Large intestine (tissue), 3 donors: Measurements from ENCODE around the gene DCAF4L1. TPM values are rescaled to one million over a fixed set of nuclear protein-coding genes. Genes with fewer than 3 reads are reported as not detected.

Experiments used
- DNase-seq, 2 donors: peaks; one replicate each; pipeline versions ENCODE4 v3.0.0 to v3.0.0-alpha.2; 2013
- H3K27ac ChIP-seq: one replicate; pipeline ENCODE4 v1.5.1; 2013; ENCODE audit warnings: low read length
- H3K27me3 ChIP-seq: 2 replicates; pipeline ENCODE4 v1.6.1; 2013; ENCODE audit warnings: low read length; ENCODE audit not compliant: control insufficient read depth, insufficient read depth
- H3K36me3 ChIP-seq: 2 replicates; pipeline ENCODE4 v1.6.1; 2013; ENCODE audit warnings: low read length; ENCODE audit not compliant: control insufficient read depth, insufficient read depth
- H3K4me1 ChIP-seq: one replicate; pipeline ENCODE4 v1.6.1; 2013; ENCODE audit warnings: low read length; ENCODE audit not compliant: control insufficient read depth, insufficient read depth
- H3K4me3 ChIP-seq: one replicate; pipeline ENCODE4 v1.5.1; 2013; ENCODE audit warnings: low read length
- H3K9me3 ChIP-seq: one replicate; pipeline ENCODE4 v1.6.1; 2013; ENCODE audit warnings: mild to moderate bottlenecking, low read depth, low read length, moderate library complexity; ENCODE audit not compliant: control insufficient read depth
- WGBS: methylation state at CpG from one replicate; pipeline ENCODE4 v1.1.5; 2013; ENCODE audit warnings: low lambda C conversion rate; ENCODE audit not compliant: insufficient coverage; 5-methylcytosine and 5-hydroxymethylcytosine counted together
- polyA plus RNA-seq: library from polyadenylated mRNA; unstranded; fragments of 120-200 nt; gene quantifications from one replicate; pipeline ENCODE4 v1.2.1, GENCODE V29; 2013

DCAF4L1 gene
- polyA plus RNA-seq, 1 donor = 0.21 TPM

- DNase-seq = no peak
- Histone ChIP-seq H3K27ac (no peak overlapping the region), H3K27me3 (no peaks in the 10 kb centered on the region), H3K9me3 (no peaks in the 10 kb centered on the region), H3K36me3 (peaks cover 29% of the 10 kb centered on the region), H3K4me3 (no peak overlapping the region), H3K4me1 (no peaks in the 10 kb centered on the region)
Observed at GRCh38 chr4:41944089-41944488, 37.5 kb upstream of the DCAF4L1 start.

- WGBS = 93% methylated on average over 2 of the region's 3 CpGs
- peaks cover 32% of the 10 kb centered on the region for H3K36me3 ChIP-seq
- H3K4me3 ChIP-seq = no peak overlapping the region
- H3K27me3 ChIP-seq = no peaks in the 10 kb centered on the region
- DNase-seq = no peak
- no peaks in the 10 kb centered on the region for H3K4me1 ChIP-seq
- H3K27ac ChIP-seq = no peak overlapping the region
- H3K9me3 ChIP-seq = no peaks in the 10 kb centered on the region
Observed at GRCh38 chr4:41949531-41949930, 32.0 kb upstream of the DCAF4L1 start.

DNA sequence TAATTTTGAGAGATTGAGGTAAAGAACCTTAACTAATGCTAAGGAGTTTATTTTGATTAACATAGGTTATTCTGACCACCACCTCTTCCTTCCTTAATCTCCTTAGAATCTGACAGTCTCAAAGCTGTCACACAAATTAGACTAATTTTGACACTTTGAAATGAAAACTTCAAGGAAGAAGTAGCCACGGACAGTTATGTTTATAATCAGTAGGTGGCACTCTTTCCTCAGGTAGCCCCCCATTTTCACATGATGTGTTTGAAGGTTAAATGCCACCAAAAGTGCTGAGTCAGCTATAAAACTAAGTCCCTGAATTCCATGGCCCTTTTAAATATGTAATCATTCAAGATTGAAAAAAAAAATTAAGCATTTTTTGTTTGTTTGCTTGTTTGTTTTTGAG is 23.9 kb upstream of the DCAF4L1 start:
- H3K27ac ChIP-seq = no peak overlapping the region
- WGBS = no CpG with 5 or more reads among the region's 1 CpG
- no peak overlapping the region for H3K4me3 ChIP-seq
- peaks cover 10% of the 10 kb centered on the region for H3K36me3 ChIP-seq
- DNase-seq = peak; percentile 8 to 20
- no peaks in the 10 kb centered on the region for H3K27me3 ChIP-seq
- H3K4me1 ChIP-seq = no peaks in the 10 kb centered on the region
- no peaks in the 10 kb centered on the region for H3K9me3 ChIP-seq

GRCh38 chr4:41963105-41963504 is 18.5 kb upstream of the DCAF4L1 start:
- no peak for DNase-seq
- Histone ChIP-seq H3K4me1 (no peaks in the 10 kb centered on the region), H3K27ac (no peak overlapping the region), H3K27me3 (no peaks in the 10 kb centered on the region), H3K9me3 (no peaks in the 10 kb centered on the region), H3K4me3 (no peak overlapping the region), H3K36me3 (no peaks in the 10 kb centered on the region)
- WGBS = no CpG with 5 or more reads among the region's 4 CpGs

DNA sequence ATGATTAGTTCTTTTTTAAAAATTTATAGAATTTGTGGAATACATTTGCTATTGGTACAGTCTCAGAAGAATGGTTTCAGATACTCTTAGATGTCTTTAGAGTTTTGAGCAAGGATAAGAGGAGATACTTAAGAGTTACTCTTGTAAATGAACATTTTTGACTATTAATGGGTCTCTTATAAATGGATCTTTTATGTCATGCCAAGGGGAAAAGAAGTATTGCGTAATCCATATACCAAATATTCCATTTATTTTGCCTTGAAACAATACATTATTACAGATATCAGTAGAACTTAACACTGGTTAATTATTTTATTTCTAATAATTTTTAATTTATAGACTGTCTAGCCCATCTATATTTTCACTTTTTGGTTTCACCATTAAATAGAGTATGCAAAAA is 17.2 kb upstream of the DCAF4L1 start:
- H3K27me3 ChIP-seq = no peaks in the 10 kb centered on the region
- no CpG with 5 or more reads among the region's 1 CpG for WGBS
- no peak overlapping the region for H3K27ac ChIP-seq
- H3K36me3 ChIP-seq = no peaks in the 10 kb centered on the region
- H3K4me3 ChIP-seq = no peak overlapping the region
- H3K4me1 ChIP-seq = no peaks in the 10 kb centered on the region
- H3K9me3 ChIP-seq = no peaks in the 10 kb centered on the region
- no peak for DNase-seq

DNA sequence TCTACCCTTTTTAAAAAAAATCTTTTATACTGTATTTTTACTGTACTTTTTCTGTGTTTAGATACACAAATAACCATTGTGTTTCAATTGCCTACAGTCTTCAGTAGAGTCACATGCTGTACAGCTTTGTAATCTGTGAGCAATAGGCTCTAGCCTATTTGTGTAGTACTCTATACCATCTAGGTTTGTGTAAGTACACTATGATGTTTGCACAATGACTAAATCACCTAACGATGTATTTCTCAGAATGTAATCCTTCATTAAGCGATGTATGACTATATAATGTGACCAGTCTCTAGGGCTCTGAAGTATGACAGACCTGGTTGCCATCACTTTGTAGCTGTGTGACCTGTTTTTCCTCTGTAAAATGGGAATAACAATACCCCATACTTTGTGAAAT is 14.2 kb upstream of the DCAF4L1 start:
- H3K36me3 ChIP-seq = no peaks in the 10 kb centered on the region
- no peak overlapping the region for H3K4me3 ChIP-seq
- H3K4me1 ChIP-seq = no peaks in the 10 kb centered on the region
- no peak for DNase-seq
- WGBS = 100% methylated on average over 1 of the region's 2 CpGs
- no peaks in the 10 kb centered on the region for H3K9me3 ChIP-seq
- H3K27me3 ChIP-seq = no peaks in the 10 kb centered on the region
- no peak overlapping the region for H3K27ac ChIP-seq

DNA sequence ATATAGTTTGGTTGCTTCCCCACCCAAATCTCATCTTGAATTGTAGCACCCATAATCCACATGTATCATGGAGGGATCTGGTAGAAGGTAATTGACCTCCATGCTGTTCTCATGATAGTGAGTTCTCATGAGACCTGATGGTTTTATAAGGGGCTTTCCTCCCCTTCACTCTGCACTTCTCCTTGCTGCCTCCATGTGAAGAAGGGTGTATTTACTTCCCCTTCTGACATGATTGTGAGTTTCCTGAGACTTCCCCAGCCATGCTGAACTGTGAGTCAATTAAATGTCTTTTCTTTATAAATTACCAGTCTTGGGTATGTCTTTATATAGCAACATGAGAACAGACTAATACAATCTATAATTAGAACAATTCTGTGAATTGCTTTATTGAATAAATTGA is 11.9 kb upstream of the DCAF4L1 start:
- H3K4me3 ChIP-seq = no peak overlapping the region
- H3K36me3 ChIP-seq = no peaks in the 10 kb centered on the region
- DNase-seq = no peak
- no peaks in the 10 kb centered on the region for H3K4me1 ChIP-seq
- no peaks in the 10 kb centered on the region for H3K27me3 ChIP-seq
- H3K27ac ChIP-seq = no peak overlapping the region
- no peaks in the 10 kb centered on the region for H3K9me3 ChIP-seq

- H3K27me3 ChIP-seq = no peaks in the 10 kb centered on the region
- WGBS = 100% methylated on average over 1 of the region's 1 CpG
- DNase-seq = no peak
- no peak overlapping the region for H3K4me3 ChIP-seq
- no peak overlapping the region for H3K27ac ChIP-seq
- peaks cover 3% of the 10 kb centered on the region for H3K4me1 ChIP-seq
- no peaks in the 10 kb centered on the region for H3K36me3 ChIP-seq
- no peaks in the 10 kb centered on the region for H3K9me3 ChIP-seq
Observed at GRCh38 chr4:41975341-41975740, 6.2 kb upstream of the DCAF4L1 start.

DNA sequence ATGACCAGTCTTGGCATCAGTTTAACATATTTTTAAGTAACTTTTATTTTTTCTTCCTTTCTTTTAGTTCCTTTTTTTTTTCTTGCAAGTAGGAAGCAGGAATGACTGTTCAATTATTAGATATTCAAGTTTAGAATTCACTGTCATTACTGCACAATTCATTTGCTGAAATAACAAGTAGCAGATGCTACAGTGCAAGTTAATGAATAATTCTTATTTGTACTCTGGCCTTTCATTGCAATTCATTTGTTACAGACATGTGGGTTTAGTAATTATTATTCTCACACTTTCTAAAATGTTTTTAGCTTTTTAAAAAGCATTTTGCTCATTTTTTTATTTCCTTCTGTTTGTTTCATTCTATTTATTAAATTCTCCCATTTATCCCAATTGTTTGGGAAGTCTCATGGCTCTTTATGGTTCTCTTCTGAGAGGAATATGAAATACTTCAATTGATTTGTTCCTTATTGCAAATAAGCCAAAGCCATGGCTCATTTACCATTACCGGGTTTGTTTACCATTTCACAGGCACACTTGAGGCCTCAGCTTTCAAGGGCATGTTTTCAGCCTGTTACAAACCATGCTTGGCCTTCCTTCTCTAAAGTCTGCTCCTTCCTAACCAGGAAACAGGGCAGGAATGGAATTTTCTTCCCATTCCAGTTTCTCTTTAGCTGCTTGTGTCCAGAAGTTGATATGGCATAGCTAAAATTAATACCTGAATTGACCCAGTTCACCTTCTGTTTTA is 4.6 kb upstream of the DCAF4L1 start:
- no peaks in the 10 kb centered on the region for H3K9me3 ChIP-seq
- H3K27ac ChIP-seq = peak overlapping the region; percentile 39
- H3K4me3 ChIP-seq = no peak overlapping the region
- no peaks in the 10 kb centered on the region for H3K36me3 ChIP-seq
- DNase-seq = peak in 1 of 2 donors; percentile 49
- no CpG with 5 or more reads among the region's 1 CpG for WGBS
- peaks cover 3% of the 10 kb centered on the region for H3K4me1 ChIP-seq
- no peaks in the 10 kb centered on the region for H3K27me3 ChIP-seq

DNA sequence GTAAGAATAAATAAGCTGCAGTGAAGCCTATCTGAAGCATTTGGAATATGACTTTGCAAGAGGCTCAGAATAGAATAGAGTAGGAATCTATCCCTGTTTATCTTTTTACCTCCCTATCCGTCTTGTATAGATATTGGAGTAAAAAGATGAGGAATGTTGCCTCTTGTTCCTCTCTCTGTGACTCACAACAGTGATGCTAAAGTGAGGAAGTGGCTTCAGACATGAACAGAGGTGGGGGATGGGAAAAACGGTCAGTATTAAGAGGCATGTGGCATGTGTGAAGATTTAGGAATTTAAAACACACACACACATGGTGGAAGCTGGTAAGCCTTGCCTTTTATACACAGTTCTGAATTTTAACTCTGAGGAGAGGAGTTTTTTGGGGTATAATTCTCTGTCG is 3.8 kb upstream of the DCAF4L1 start:
- WGBS = no CpG with 5 or more reads among the region's 3 CpGs
- peak overlapping the region; percentile 39 for H3K27ac ChIP-seq
- H3K9me3 ChIP-seq = no peaks in the 10 kb centered on the region
- peaks cover 3% of the 10 kb centered on the region for H3K4me1 ChIP-seq
- DNase-seq = no peak
- no peaks in the 10 kb centered on the region for H3K36me3 ChIP-seq
- H3K4me3 ChIP-seq = no peak overlapping the region
- no peaks in the 10 kb centered on the region for H3K27me3 ChIP-seq

- no peak overlapping the region for H3K27ac ChIP-seq
- H3K9me3 ChIP-seq = no peaks in the 10 kb centered on the region
- H3K36me3 ChIP-seq = no peaks in the 10 kb centered on the region
- no peak overlapping the region for H3K4me3 ChIP-seq
- H3K4me1 ChIP-seq = peaks cover 4% of the 10 kb centered on the region
- no peak for DNase-seq
- WGBS = 87% methylated on average over 4 of the region's 22 CpGs
- H3K27me3 ChIP-seq = no peaks in the 10 kb centered on the region
Observed at GRCh38 chr4:41982716-41983115, 1.2 kb downstream of the DCAF4L1 start.
